ENCODE measurements around the gene CNTNAP5. TPM values are rescaled to one million over a fixed set of nuclear protein-coding genes. Genes with fewer than 3 reads are reported as not detected.

CNTNAP5 gene
- total RNA-seq, 2 experiments from 2014 or later: not detected

GRCh38 chr2:124162256-124162655 lies 137.2 kb downstream of the CNTNAP5 start:
- CTCF ChIA-PET: no interaction called here
- intact Hi-C loops (cut with DNase I, micrococcal nuclease): no loop called here

GRCh38 chr2:124163840-124164239 lies 138.8 kb downstream of the CNTNAP5 start:
- H3K27me3 Mint-ChIP-seq: no peaks in the 10 kb centered on the region

More at GRCh38 chr2:124162256-124162655, 137.2 kb downstream of the CNTNAP5 start:
- Mint-ChIP-seq H3K4me1 (ENCODE audit: low read depth) (no peaks in the 10 kb centered on the region), H3K27ac (no peak overlapping the region), H3K36me3 (ENCODE audit: low read depth) (no peaks in the 10 kb centered on the region), H3K9me3 (peaks cover 9% of the 10 kb centered on the region), H3K27me3 (no peaks in the 10 kb centered on the region), H3K4me3 (no peak overlapping the region)
- ATAC-seq (ENCODE audit: poor library complexity) (no peak), DNase-seq (no peak)
- no peaks in the 10 kb centered on the region for H3K9me3 ChIP-seq (ENCODE audit: control insufficient read depth in 1 of 2, insufficient read depth in 1 of 2, low read length in 2 of 2)
- no peaks in the 10 kb centered on the region for H3K36me3 ChIP-seq (ENCODE audit: insufficient read depth, low read length)
- H3K4me1 ChIP-seq (ENCODE audit: insufficient read depth, low read length): no peaks in the 10 kb centered on the region
- H3K27ac ChIP-seq (ENCODE audit: low read depth in 1 of 2, low read length in 2 of 2): no peak overlapping the region
- POLR2A ChIA-PET: no interaction called here
- no peaks in the 10 kb centered on the region for H3K27me3 ChIP-seq (ENCODE audit: control insufficient read depth in 1 of 2, insufficient read depth in 2 of 2, low read length in 2 of 2)
- no peak for TF ChIP-seq CTCF (IDR thresholded peaks at IDR 0.05)
- no peak overlapping the region for H3K4me3 ChIP-seq (ENCODE audit: low read length)

GRCh38 chr2:124165698-124166097 lies 140.6 kb downstream of the CNTNAP5 start:
- H3K27me3 ChIP-seq (ENCODE audit: control insufficient read depth in 1 of 2, insufficient read depth in 2 of 2, low read length in 2 of 2): no peaks in the 10 kb centered on the region
- no peak for DNase-seq
- H3K27ac ChIP-seq (ENCODE audit: low read depth in 1 of 2, low read length in 2 of 2): no peak overlapping the region
- Mint-ChIP-seq H3K4me3 (no peak overlapping the region), H3K9me3 (peaks cover 12% of the 10 kb centered on the region), H3K27ac (no peak overlapping the region), H3K27me3 (no peaks in the 10 kb centered on the region), H3K4me1 (ENCODE audit: low read depth) (no peaks in the 10 kb centered on the region), H3K36me3 (ENCODE audit: low read depth) (no peaks in the 10 kb centered on the region)
- CTCF ChIA-PET: no interaction called here
- intact Hi-C loops (cut with DNase I, micrococcal nuclease): no loop called here
- H3K4me3 ChIP-seq (ENCODE audit: low read length): no peak overlapping the region
- peaks cover 0 to 5% of the 10 kb centered on the region in 2 experiments for H3K9me3 ChIP-seq (ENCODE audit: control insufficient read depth in 1 of 2, insufficient read depth in 1 of 2, low read length in 2 of 2)
- no peaks in the 10 kb centered on the region for H3K4me1 ChIP-seq (ENCODE audit: insufficient read depth, low read length)
- no peaks in the 10 kb centered on the region for H3K36me3 ChIP-seq (ENCODE audit: insufficient read depth, low read length)
- no peak for ATAC-seq (ENCODE audit: poor library complexity)
- POLR2A ChIA-PET: no interaction called here
- TF ChIP-seq CTCF (IDR thresholded peaks at IDR 0.05): no peak

More at GRCh38 chr2:124163840-124164239, 138.8 kb downstream of the CNTNAP5 start:
- Mint-ChIP-seq H3K36me3 (ENCODE audit: low read depth) (no peaks in the 10 kb centered on the region), H3K27ac (no peak overlapping the region), H3K4me3 (no peak overlapping the region), H3K9me3 (peaks cover 12% of the 10 kb centered on the region), H3K4me1 (ENCODE audit: low read depth) (no peaks in the 10 kb centered on the region)
- no peak overlapping the region for H3K4me3 ChIP-seq (ENCODE audit: low read length)
- ChIA-PET POLR2A (no interaction called here), CTCF (no interaction called here)
- DNase-seq (no peak), ATAC-seq (ENCODE audit: poor library complexity) (no peak)
- intact Hi-C loops (cut with DNase I, micrococcal nuclease): no loop called here
- H3K27me3 ChIP-seq (ENCODE audit: control insufficient read depth in 1 of 2, insufficient read depth in 2 of 2, low read length in 2 of 2): no peaks in the 10 kb centered on the region
- no peaks in the 10 kb centered on the region for H3K36me3 ChIP-seq (ENCODE audit: insufficient read depth, low read length)
- no peak for TF ChIP-seq CTCF (IDR thresholded peaks at IDR 0.05)
- H3K9me3 ChIP-seq (ENCODE audit: control insufficient read depth in 1 of 2, insufficient read depth in 1 of 2, low read length in 2 of 2): no peaks in the 10 kb centered on the region
- H3K27ac ChIP-seq (ENCODE audit: low read depth in 1 of 2, low read length in 2 of 2): no peak overlapping the region
- H3K4me1 ChIP-seq (ENCODE audit: insufficient read depth, low read length): no peaks in the 10 kb centered on the region
